Stimulated activated naive CD8-positive, alpha-beta T cell treated with anti-CD3 and anti-CD28 coated beads, Interleukin-15, Interleukin-2, amounts not matched to agents 100 U/mL and 50 U/mL, for 24 hours (primary cell): ENCODE measurements around the gene SLC26A11.
"Not testable (repeated sequence)": the region's sequence is repeated elsewhere in the genome, so short reads cannot be mapped to it uniquely, and the experiment has no call there.

Source experiments
- ATAC-seq: fragments of 150-1000 bp; cut with Tn5 transposase; one replicate; pipeline ENCODE4 v1.10.0; 2021
- DNase-seq: peaks from one replicate; pipeline ENCODE4 v3.0.0; 2021

The SLC26A11 gene

GRCh38 chr17:80244871-80245509 lies 24.8 kb downstream of the SLC26A11 start:
- ATAC-seq (no peak), DNase-seq (no peak)

GRCh38 chr17:80245566-80246265 lies 25.5 kb downstream of the SLC26A11 start:
- no peak for DNase-seq
- ATAC-seq: no peak

- DNase-seq: no peak
- ATAC-seq: no peak
Measured at GRCh38 chr17:80246266-80246681, 26.0 kb downstream of the SLC26A11 start.

GRCh38 chr17:80246726-80247125 lies 26.5 kb downstream of the SLC26A11 start:
- DNase-seq (no peak), ATAC-seq (no peak)

GRCh38 chr17:80247561-80247960 lies 27.3 kb downstream of the SLC26A11 start:
- no peak for ATAC-seq
- DNase-seq: no peak

GRCh38 chr17:80248001-80248893 lies 28.0 kb downstream of the SLC26A11 start:
- ATAC-seq (no peak), DNase-seq (no peak)

- ATAC-seq (no peak), DNase-seq (no peak)
Measured at GRCh38 chr17:80248894-80249710, 28.9 kb downstream of the SLC26A11 start.

GRCh38 chr17:80251966-80252365 lies 31.7 kb downstream of the SLC26A11 start:
- no peak for ATAC-seq
- DNase-seq: no peak

- ATAC-seq: peak; percentile 88
- DNase-seq: peak; percentile 89
Measured at GRCh38 chr17:80252871-80253270, 32.6 kb downstream of the SLC26A11 start.

GRCh38 chr17:80253631-80254395 lies 33.6 kb downstream of the SLC26A11 start:
- ATAC-seq: no peak
- DNase-seq: no peak

GRCh38 chr17:80254396-80255251 lies 34.4 kb downstream of the SLC26A11 start:
- ATAC-seq: peak; percentile 58
- peak; percentile 55 for DNase-seq

- DNase-seq (no peak), ATAC-seq (no peak)
Measured at GRCh38 chr17:80256034-80256350, 35.8 kb downstream of the SLC26A11 start.

- DNase-seq: no peak
- no peak for ATAC-seq
Measured at GRCh38 chr17:80257716-80258213, 37.5 kb downstream of the SLC26A11 start.

- not testable (repeated sequence) for DNase-seq, ATAC-seq
Measured at GRCh38 chr17:80258296-80258695, 38.1 kb downstream of the SLC26A11 start.

- ATAC-seq (no peak), DNase-seq (no peak)
Measured at GRCh38 chr17:80259457-80260068, 39.3 kb downstream of the SLC26A11 start.

- ATAC-seq (peak; percentile 30), DNase-seq (peak; percentile 81)
Measured at GRCh38 chr17:80260069-80260535, 39.9 kb downstream of the SLC26A11 start.

- ATAC-seq: peak; percentile 7
- DNase-seq: peak; percentile 68
Measured at GRCh38 chr17:80260791-80261158, 40.5 kb downstream of the SLC26A11 start, which contains the start of gene RNF213. RNF213 (plus strand) TSS chr17:80260852; CDS start chr17:80263682, 2,830 bp downstream.

GRCh38 chr17:80261159-80261894 lies 41.1 kb downstream of the SLC26A11 start:
- ATAC-seq: peak; percentile 6
- peak; percentile 69 for DNase-seq

GRCh38 chr17:80261895-80262279 lies 41.7 kb downstream of the SLC26A11 start:
- no peak for DNase-seq
- no peak for ATAC-seq
